Measurements from ENCODE around the gene OR8B3.
"Not testable (repeated sequence)": the region's sequence is repeated elsewhere in the genome, so short reads cannot be mapped to it uniquely, and the experiment has no call there.

The OR8B3 gene, protein sequence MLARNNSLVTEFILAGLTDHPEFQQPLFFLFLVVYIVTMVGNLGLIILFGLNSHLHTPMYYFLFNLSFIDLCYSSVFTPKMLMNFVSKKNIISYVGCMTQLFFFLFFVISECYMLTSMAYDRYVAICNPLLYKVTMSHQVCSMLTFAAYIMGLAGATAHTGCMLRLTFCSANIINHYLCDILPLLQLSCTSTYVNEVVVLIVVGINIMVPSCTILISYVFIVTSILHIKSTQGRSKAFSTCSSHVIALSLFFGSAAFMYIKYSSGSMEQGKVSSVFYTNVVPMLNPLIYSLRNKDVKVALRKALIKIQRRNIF

DNA sequence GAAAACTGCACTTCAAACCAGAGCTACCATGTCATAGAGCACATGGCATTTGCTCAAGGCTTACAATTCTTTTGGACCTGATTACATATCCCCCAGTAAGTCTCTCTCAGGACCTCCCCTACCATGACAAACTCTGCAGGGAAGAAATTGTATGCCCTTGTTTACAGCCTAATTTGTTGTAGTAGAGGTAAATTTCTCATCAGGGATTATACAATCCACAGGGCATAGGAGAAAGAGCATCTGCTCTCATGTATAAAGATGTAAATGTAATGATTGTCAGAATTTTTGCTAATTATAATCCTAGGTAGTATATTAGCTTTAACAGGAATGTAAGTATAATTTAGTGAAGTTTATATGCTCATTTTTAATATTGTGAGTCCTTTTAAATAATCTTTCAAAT lies at the start of gene OR8B3:
Gene OR8B3 (minus strand): TSS at position 101 of the 400 bp plus-strand sequence. CDS start 1,673 bp downstream, outside the sequence.
- no peak for DNase-seq

DNA sequence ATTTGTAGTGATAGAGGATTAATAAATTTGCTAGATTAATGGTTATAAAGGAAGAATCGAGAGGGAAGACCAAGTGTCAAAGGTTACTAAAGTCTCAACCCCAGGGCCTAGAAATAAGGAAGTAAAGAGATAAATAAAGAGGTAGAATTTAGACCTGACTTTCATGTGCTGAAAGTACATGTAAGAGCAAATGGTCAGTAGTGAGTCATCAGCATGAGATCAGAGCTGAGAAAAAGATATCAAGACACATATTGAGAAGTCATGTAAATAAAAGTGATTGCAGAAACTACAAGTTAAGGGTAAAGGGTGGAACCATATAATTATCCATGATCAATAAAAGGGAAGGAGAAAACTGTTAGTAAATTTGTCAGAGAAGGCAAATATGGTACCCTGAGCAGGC lies 48.1 kb upstream of the OR8B3 start:
- no peak for DNase-seq

DNA sequence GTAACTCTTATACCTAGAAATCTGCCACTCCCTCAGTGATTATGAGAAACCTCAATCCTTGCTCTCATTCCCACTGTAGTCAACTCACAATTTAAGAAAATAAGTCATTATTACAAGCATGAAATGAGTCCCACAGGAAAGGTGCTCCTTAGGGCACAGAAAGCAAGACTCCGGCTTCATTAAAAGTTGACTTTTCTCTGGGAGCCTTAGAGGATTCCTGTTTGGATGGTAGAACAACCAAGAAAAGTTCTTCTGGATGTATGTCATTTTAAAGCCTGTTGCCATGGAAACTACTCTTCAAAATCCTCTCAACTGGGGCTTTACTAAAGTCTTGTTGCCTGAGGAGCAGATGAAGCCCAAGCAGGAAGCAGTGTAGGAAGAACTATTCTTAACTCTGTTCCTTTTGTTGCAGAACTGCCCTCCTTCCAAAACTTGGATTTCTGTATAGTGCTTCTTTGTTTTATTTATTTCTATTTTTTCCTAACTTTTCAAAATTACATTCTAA lies 46.9 kb upstream of the OR8B3 start, which contains the start of gene OR8B8:
Gene OR8B8 (minus strand): TSS at position 51 of the 505 bp plus-strand sequence. CDS start 4,611 bp downstream, outside the sequence.
- DNase-seq = no peak

DNA sequence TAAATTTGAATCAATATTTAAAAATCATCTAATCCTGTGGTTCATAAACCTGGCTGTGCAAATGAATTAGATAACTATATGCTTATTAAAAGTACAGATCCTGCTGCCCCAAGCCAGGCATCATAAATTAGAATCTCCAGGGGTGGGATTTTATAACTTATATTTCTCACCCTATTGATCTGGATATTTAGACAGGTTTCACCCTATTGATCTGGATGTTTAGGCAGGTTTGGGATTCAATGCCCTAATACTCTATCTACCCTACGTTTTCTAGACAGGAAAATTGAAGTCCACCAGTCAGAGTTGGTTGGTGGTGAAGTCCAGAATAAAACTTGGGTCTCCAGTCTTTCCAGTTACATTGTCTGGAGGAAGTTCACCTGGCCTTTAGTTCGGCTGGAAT lies 44.0 kb upstream of the OR8B3 start:
- DNase-seq = no peak

DNA sequence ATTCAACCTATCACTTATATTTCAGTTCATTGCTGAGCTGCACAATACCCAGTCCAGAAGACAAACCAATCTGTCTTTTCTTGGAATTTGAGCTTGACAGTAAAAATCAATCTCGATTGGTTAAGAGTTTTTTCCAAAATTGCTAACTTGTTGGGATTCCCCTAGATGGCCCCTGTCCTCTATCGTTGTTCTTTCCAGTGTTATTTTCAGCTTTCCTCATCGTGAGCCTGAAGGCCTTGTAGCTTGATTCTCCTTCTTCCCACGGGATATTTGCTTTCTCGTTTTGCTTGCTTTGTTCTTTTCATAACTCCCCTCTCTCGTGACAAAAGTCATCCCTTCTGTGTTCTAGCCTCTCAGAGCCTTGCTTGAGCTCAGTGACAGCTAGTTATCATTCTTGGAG lies 43.6 kb upstream of the OR8B3 start:
- DNase-seq = no peak

DNA sequence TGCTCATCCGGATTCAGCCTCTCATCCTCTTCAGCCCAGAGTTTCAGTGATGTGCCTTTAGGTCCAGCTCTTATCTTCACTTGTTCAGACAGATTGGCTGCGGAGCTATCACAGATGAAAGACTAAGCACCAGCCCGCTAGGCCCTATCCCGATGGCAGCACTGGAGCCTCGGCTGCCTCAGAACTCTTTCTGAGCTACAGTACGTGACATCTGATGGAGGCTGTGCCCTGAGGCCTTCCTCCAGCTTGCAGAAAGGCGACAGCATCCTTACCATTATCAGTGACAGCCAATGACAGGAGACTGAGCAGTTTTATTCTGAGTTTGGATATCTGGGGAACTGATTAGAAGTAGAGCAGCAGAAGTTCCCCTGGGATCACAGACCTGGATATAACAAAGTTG lies 42.7 kb upstream of the OR8B3 start:
- DNase-seq = no peak

DNA sequence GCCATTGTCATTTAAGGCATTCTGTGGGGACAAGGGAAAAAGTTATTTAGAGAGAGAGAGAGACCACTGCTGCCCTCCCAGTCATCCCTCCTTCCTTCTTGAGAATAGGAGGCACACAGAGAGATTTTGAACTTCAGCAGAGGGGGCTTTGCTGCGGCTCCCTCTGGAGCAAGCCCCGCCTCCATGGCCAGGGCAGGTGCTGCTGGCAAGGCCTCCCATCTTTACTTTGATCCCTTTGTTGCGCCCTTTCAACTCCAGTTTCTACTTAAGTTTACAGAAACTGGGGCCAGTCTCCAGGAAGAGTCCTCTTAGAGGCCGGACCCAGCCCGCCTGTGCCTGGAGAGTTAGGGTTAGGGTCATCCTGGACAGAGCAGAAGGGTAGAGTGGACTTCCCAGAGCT lies 42.3 kb upstream of the OR8B3 start:
- no peak for DNase-seq

DNA sequence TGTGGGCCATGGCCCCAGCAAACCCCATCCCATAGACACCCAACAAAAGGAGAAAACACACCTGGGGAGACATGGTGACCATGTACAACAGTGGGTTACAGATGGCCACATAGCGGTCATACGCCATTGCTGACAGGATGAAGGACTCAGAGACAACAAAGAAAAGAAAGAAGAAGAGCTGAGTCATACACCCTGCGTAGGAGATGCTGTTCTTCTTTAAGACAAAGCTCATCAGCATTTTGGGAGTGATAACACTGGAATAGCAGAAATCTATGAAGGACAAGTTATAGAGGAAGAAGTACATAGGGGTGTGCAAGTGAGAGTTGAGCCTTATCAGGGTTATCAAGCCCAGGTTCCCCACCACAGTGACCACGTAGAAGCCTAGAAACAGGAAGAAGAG lies 41.8 kb upstream of the OR8B3 start:
- DNase-seq = no peak

DNA sequence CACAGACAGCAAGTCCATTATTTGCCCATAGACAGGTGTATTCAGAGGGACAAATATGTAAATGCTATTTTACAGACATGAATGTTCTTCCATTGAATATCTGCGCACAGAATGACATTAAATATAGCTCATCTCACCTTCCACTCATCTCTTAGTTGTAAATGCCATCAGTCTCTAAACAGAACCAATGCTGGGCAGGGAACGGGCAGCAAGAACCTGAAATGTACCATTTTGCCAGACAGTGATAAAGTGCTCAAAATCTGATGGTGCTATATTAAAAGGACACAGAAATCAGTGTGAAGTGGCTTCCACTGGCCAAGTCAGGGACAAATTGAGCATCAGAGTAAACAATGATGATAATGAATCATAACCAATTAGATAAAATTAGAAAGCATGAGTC lies 35.9 kb upstream of the OR8B3 start:
- DNase-seq = no peak

DNA sequence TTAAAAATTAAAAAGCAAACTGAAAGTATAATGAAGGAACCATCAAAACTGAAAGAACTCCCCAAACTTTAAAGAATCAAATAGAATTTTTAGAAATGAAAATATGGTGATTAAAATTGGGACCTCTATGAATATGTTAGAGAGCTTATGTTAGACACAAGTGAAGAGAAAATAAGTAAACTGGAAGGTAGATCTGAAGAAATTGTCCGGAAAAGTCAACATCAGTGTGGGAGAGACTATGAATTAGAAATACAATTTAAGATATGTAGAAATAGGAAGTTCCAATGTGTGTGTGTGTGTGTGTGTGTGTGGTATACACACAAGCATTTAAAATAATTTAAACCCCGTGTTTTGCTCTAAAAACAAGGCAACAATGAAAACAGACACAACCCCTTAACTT lies 30.8 kb upstream of the OR8B3 start:
- DNase-seq = no peak

DNA sequence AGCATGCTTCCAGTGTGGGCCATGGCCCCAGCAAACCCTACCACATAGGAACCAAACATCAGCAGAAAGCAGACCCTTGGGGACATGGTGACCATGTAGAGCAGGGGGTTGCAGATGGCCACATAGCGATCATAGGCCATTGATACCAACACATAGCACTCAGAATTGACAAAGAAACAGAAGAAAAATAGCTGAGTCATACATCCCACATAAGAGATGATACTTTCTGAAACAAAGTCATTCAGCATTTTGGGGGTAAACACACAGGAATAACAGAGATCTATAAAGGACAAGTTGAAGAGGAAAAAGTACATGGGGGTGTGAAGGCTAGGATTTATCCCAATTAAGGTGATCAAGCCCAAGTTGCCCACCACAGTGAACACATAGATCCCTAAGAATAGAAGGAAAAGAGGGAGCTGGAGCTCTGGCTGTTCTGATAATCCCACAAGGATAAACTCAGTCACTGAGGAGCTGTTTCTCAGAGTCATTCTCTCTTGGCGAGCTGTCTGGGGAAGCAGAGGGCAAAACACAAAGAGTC lies 25.6 kb upstream of the OR8B3 start, which contains the start of gene OR8B4:
Gene OR8B4 (minus strand): TSS at position 488 of the 538 bp plus-strand sequence. CDS start 0 bp downstream, at position 488.
- DNase-seq = no peak

DNA sequence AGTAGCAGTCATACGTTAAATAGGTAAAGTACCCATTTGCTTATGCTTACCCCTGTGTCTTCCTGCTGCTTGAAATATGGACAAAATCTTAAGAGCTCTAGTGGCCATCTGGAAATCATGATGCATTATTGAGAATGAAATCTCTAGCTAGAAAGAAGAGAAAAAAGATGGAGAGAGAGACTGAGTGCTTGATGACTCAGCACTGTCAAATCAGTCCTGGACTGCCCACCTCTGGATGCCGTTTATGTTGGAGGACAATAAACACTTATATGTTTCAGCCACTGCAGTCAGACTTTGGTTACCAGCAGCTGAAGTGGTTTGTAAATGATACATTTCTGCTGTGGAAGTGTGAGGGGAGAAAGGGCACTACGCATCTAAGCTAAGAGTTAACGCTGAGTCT lies 22.2 kb upstream of the OR8B3 start:
- no peak for DNase-seq

DNA sequence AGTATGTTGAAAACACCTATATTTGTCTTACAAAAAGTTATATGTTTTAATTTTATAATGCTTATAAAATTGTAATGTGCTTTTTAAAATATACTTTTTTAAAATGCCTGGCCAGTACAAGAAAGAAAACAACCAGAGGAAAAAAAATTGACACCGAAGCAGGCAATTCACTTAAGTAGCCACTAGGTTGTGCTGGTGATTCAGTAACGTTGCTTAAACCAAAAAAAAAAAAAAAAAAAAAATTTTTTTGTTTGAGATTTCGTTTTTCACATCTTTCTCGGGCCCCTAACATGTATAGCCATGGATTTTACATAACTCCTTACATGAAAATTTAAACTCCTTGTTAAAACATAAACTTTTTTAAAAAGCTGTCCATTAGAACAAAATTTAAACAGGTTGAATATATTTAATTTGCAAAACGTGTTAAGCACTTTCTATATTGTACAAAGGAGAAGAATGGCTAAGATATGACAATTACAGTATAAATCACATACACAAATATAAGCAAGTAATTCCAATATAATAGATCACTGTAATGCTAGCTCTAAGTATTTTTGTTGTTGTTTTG lies 16.6 kb upstream of the OR8B3 start:
- DNase-seq = peak; percentile 19

DNA sequence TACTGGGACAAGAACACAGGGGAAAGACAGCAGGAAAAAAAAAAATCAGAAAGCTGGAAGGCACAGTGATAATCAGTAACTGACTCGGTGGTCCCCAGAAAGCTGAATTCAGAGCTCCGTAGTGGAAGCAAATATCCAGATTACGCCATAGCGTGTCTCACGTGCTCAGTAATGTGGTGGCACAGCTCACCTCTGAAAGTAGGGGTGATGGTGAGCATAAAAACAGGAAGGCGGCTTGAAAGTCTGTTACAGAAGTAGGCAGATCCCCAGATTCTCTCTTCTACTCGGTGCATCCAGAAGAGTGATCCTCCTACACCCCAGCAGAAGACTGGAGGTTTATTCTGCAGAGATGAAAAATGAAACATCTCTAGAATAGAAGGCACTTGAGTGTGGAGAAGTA lies 11.1 kb upstream of the OR8B3 start:
- no peak for DNase-seq

DNA sequence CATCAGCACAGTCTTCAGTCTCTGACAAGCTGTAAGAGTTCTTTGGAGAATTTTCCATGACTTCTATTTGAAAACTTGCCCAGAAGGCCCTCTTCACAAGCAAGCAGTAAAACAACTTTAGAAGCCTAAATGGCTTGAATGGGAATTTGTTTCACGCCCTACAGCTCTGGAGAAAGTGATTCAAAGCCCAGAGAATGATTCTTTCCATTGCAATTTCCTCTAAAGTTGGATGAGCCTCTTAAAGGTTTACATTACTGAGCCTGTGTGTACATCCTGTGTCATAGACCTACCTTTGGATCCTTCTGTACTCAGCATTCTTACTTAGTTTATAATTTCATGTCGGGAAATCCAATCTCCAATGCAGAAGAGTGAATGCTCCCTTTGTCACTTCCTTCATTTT lies 6.8 kb upstream of the OR8B3 start:
- DNase-seq = no peak

DNA sequence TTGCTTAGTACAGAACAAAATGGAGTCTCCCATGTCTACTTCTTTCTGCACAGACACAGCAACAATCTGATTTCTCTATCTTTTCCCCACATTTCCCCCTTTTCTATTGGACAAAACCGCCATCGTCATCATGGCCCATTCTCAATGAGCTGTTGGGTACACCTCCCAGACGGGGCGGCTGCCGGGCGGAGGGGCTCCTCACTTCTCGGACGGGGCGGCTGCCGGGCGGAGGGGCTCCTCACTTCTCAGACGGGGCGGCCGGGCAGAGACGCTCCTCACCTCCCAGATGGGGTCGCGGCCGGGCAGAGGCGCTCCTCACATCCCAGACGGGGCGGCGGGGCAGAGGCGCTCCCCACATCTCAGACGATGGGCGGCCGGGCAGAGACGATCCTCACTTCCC lies 4.4 kb upstream of the OR8B3 start:
- DNase-seq = not testable (repeated sequence)

DNA sequence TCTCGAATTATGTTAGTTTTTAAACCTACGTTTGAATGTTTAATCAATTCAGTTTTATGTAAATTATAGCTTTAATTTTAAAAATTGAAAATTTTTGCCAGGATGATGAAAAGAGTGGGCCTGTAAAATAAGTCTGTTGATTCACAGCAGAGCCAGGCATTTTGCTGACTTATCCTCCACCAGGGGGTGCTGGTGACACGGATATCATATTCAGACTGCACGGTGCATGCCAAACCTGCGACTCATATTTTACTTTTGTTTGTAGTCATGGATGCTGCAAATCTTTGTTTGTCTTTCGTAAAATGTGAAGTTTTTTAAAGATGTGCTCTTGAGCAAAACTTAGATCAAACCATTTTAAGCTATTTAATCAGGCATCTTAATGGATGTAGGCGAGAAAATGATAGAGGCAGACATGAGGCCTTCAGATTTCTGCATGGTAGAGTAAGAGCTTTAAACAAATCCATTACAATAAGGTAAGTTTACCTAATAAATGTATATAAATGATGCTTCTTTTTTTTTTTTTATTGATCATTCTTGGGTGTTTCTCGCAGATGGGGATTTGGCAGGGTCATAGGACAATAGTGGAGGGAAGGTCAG lies 3.6 kb upstream of the OR8B3 start:
- DNase-seq = peak; percentile 32

DNA sequence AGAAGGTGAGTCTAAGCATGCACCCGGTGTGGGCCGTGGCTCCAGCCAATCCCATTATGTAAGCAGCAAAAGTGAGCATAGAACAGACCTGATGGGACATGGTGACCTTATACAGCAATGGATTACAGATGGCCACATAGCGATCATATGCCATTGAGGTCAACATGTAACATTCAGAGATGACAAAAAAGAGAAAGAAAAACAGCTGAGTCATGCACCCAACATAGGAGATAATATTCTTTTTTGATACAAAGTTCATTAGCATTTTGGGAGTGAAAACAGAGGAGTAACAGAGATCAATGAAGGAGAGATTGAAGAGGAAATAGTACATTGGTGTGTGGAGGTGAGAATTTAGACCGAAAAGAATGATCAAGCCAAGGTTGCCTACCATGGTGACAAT lies 2.0 kb downstream of the OR8B3 start:
- not testable (repeated sequence) for DNase-seq

DNA sequence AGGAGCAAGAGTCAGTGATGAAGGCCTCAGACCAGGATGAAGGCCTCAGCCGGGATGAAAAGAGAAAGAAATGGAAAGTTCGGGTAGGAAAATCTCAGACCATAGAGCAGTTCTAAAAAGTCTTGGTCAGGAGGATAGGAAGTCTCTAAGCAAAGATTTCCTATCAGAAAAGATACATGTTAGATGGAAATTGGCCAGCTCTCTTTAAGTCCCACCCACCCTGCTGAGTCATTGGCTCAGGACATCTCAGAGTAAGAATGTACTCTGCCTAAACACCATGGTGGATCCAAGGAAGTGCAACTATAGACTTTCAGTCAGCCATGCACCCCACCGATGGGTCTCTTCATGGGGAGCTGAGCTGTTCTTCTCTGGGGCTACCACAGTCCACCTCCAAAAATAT lies 4.4 kb downstream of the OR8B3 start:
- no peak for DNase-seq

DNA sequence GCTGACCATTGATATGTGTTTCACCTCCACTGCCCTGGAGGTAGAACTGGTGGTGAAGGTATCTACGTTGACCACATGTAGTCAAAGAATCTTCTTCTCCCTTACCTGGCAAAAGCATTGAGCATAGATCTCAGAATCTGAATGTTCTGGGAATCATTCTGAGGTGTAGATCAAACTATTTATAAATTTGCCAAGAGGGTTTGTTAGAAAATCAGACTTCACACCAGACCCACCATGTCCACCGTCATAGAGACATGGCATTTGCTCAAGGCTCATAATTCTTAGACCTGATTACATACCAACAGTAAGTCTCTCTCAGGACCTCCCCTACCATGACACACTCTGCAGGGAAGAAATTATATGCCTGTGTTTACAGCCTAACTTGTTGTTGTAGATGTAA lies 14.4 kb downstream of the OR8B3 start, which contains the start of gene OR8B2:
Gene OR8B2 (minus strand): TSS at position 101 of the 400 bp plus-strand sequence. CDS start 1,156 bp downstream, outside the sequence.
- DNase-seq = no peak

DNA sequence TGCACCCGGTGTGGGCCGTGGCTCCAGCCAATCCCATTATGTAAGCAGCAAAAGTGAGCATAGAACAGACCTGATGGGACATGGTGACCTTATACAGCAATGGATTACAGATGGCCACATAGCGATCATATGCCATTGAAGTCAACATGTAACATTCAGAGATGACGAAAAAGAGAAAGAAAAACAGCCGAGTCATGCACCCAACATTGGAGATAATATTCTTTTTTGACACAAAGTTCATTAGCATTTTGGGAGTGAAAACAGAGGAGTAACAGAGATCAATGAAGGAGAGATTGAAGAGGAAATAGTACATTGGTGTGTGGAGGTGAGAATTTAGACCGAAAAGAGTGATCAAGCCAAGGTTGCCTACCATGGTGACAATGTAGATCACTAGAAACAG lies 16.0 kb downstream of the OR8B3 start:
- not testable (repeated sequence) for DNase-seq

DNA sequence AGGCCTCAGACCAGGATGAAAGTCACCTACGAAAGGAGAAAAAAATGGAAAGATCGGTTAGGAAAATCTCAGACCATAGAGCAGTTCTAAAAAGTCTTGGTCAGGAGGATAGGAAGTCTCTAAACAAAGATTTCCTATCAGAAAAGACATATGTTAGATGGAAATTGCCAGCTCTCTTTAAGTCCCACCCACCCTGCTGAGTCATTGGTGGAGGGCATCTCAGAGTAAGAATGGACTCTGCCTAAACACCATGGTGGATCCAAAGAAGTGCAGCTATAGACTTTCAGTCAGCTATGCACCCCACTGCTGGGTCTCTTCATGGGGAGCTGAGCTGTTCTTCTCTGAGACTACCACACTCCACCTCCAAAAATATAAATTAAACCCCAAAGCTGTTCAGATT lies 18.2 kb downstream of the OR8B3 start:
- no peak for DNase-seq

DNA sequence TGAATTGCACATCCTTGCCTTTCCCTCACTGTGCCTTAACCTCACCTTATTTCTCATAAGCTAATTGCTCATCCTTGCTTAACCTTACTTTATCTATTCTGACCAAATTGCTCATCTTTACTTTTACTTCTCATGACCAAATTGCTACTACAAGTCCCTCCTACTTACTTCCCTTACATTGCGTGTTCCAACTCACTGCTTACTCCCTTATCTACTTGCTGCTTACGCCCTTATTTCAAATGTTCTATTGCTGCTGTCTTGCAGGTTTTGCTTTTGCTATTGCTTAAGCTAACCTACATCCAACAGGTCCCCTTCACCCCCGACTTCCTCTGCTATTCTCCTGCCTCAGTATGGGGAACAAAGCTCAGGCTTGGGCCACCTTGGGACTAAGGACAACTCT lies 22.5 kb downstream of the OR8B3 start:
- DNase-seq = no peak

DNA sequence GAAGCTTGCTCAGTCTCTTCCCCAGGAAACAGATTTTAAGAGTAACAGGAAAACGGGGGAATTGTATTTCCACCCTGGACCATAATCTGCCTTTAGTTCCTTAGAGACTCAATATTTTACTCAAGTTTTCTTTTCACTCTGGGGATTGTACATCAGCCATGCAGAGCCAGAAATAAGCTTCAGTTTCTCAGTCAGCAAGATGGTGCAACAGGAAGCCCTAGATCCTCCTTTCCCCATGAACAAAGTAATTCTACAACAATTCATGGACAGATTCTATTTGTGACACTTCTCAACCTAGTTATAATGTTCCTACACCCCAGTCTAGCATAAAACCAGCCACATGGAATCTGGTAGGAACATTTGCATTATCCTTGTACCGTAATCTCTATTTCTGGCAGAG lies 39.3 kb downstream of the OR8B3 start:
- DNase-seq = no peak

Data from CD4-positive, alpha-beta T cell treated with Interleukin-17A for 1 hour (primary cell).